H9 (cell line): Measurements from ENCODE around the gene AP2A2. TPM values are rescaled to one million over a fixed set of nuclear protein-coding genes. Genes with fewer than 3 reads are reported as not detected.

ENCODE experiments used
- DNase-seq: peaks from one replicate; pipeline ENCODE4 v3.0.0-alpha.2; 2017
- H2AFZ ChIP-seq: one replicate; pipeline ENCODE4 v1.6.1; 2013; ENCODE audit warnings: mild to moderate bottlenecking, low read length, control low read depth, moderate library complexity
- H2AK5ac ChIP-seq: 2 replicates; pipeline ENCODE4 v1.6.1; 2013; ENCODE audit warnings: low read length, control low read depth, mixed read lengths; ENCODE audit not compliant: insufficient read length
- H2BK120ac ChIP-seq: one replicate; pipeline ENCODE4 v1.6.1; 2013; ENCODE audit warnings: low read depth, mild to moderate bottlenecking, low read length, control low read depth, inconsistent platforms; ENCODE audit not compliant: poor library complexity, severe bottlenecking
- H2BK12ac ChIP-seq: 2 replicates; pipeline ENCODE4 v1.6.1; 2013; ENCODE audit warnings: low read length, control low read depth, mixed read lengths, low read depth; ENCODE audit not compliant: insufficient read length
- H2BK15ac ChIP-seq: 2 replicates; pipeline ENCODE4 v1.6.1; 2013; ENCODE audit warnings: low read depth, low read length, control low read depth
- H2BK20ac ChIP-seq: one replicate; pipeline ENCODE4 v1.6.1; 2013; ENCODE audit warnings: low read depth, mild to moderate bottlenecking, low read length, control low read depth, inconsistent platforms; ENCODE audit not compliant: poor library complexity, severe bottlenecking
- H2BK5ac ChIP-seq: 2 replicates; pipeline ENCODE4 v1.6.1; 2013; ENCODE audit warnings: low read length, control low read depth, mixed read lengths; ENCODE audit not compliant: insufficient read length
- H3K14ac ChIP-seq: 2 replicates; pipeline ENCODE4 v1.6.1; 2013; ENCODE audit warnings: low read length, control low read depth; ENCODE audit not compliant: insufficient read depth
- H3K18ac ChIP-seq: 2 replicates; pipeline ENCODE4 v1.6.1; 2013; ENCODE audit warnings: low read depth, mild to moderate bottlenecking, mixed read lengths, low read length, control low read depth; ENCODE audit not compliant: insufficient read length
- H3K23ac ChIP-seq: 2 replicates; pipeline ENCODE4 v1.6.1; 2013; ENCODE audit warnings: low read length, control low read depth, mixed read lengths, low read depth; ENCODE audit not compliant: insufficient read length
- H3K23me2 ChIP-seq: 2 replicates; pipeline ENCODE4 v1.6.1; 2013; ENCODE audit warnings: low read depth, mild to moderate bottlenecking, mixed read lengths, low read length, control low read depth; ENCODE audit not compliant: insufficient read length, poor library complexity, severe bottlenecking
- H3K27ac ChIP-seq: 2 replicates; pipeline ENCODE4 v1.5.1; 2013; ENCODE audit warnings: low read length, control low read depth, mixed read lengths, low read depth; ENCODE audit not compliant: insufficient read length
- H3K27me3 ChIP-seq: 2 replicates; pipeline ENCODE4 v1.6.1; 2013; ENCODE audit warnings: low read length, control low read depth, inconsistent platforms; ENCODE audit not compliant: insufficient read depth
- H3K4ac ChIP-seq: 2 replicates; pipeline ENCODE4 v1.6.1; 2013; ENCODE audit warnings: low read depth, mild to moderate bottlenecking, control low read depth, inconsistent platforms, low read length, moderate library complexity
- H3K4me1 ChIP-seq: 2 replicates; pipeline ENCODE4 v1.6.1; 2013; ENCODE audit warnings: low read length, control low read depth, inconsistent platforms; ENCODE audit not compliant: insufficient read depth
- H3K4me2 ChIP-seq: 2 replicates; pipeline ENCODE4 v1.6.1; 2013; ENCODE audit warnings: low read length, control low read depth, mixed read lengths; ENCODE audit not compliant: insufficient read length, insufficient read depth
- H3K56ac ChIP-seq: 2 replicates; pipeline ENCODE4 v1.6.1; 2013; ENCODE audit warnings: low read depth, mild to moderate bottlenecking, mixed read lengths, low read length, control low read depth; ENCODE audit not compliant: insufficient read length
- H3K79me1 ChIP-seq: 2 replicates; pipeline ENCODE4 v1.6.1; 2013; ENCODE audit warnings: low read depth, mild to moderate bottlenecking, moderate library complexity, low read length, control low read depth, inconsistent platforms; ENCODE audit not compliant: insufficient read depth, poor library complexity, severe bottlenecking
- H3K79me2 ChIP-seq: 2 replicates; pipeline ENCODE4 v1.6.1; 2013; ENCODE audit warnings: low read length, control low read depth, inconsistent platforms; ENCODE audit not compliant: insufficient read depth
- H3K9ac ChIP-seq: 2 replicates; pipeline ENCODE4 v1.6.1; 2013; ENCODE audit warnings: low read length, control low read depth, mixed read lengths; ENCODE audit not compliant: insufficient read length; ENCODE audit errors: extremely low read depth
- H3K9me3 ChIP-seq: one replicate; pipeline ENCODE4 v1.6.1; 2013; ENCODE audit warnings: low read depth, low read length, inconsistent platforms; ENCODE audit not compliant: control insufficient read depth
- H3T11ph ChIP-seq: one replicate; pipeline ENCODE4 v1.6.1; 2013; ENCODE audit warnings: mild to moderate bottlenecking, low read length, control low read depth, inconsistent platforms
- H4K20me1 ChIP-seq: one replicate; pipeline ENCODE4 v1.6.1; 2013; ENCODE audit not compliant: control insufficient read depth, insufficient read length, insufficient read depth
- H4K5ac ChIP-seq: 2 replicates; pipeline ENCODE4 v1.6.1; 2013; ENCODE audit warnings: low read depth, mild to moderate bottlenecking, mixed read lengths, low read length, control low read depth; ENCODE audit not compliant: insufficient read length
- H4K8ac ChIP-seq: replicated peaks from 2 replicates; pipeline ENCODE4 v1.6.1; 2013; ENCODE audit warnings: low read length, control low read depth, mixed read lengths, low read depth; ENCODE audit not compliant: insufficient read length
- H4K91ac ChIP-seq: 2 replicates; pipeline ENCODE4 v1.6.1; 2013; ENCODE audit warnings: low read depth, mild to moderate bottlenecking, moderate library complexity, mixed read lengths, low read length, control low read depth; ENCODE audit not compliant: insufficient read length
- H3K27ac Mint-ChIP-seq, 3 experiments: 2 replicates in 2 of 3; 3 replicates in 1 of 3; pipeline ENCODE4 v1.8.0; 2020 to 2021; ENCODE audit warnings: mixed read lengths in 3 of 3, mild to moderate bottlenecking in 1 of 3, moderate library complexity in 1 of 3
- H3K27me3 Mint-ChIP-seq: 2 replicates; pipeline ENCODE4 v1.8.0; 2021; ENCODE audit warnings: low read depth, mild to moderate bottlenecking, moderate library complexity, mixed read lengths
- H3K36me3 Mint-ChIP-seq, 3 experiments: 2 replicates in 2 of 3; 3 replicates in 1 of 3; pipeline ENCODE4 v1.8.0; 2020 to 2021; ENCODE audit warnings: low read depth in 3 of 3, mixed read lengths in 3 of 3; ENCODE audit not compliant: insufficient read depth in 1 of 3
- H3K4me1 Mint-ChIP-seq, 2 experiments: 2 replicates each; pipeline ENCODE4 v1.8.0; 2020; ENCODE audit warnings: mixed read lengths in 2 of 2
- H3K4me3 Mint-ChIP-seq, 2 experiments: 2 replicates in 1 of 2; 3 replicates in 1 of 2; pipeline ENCODE4 v1.8.0; 2020 to 2021; ENCODE audit warnings: mild to moderate bottlenecking in 2 of 2, mixed read lengths in 2 of 2, moderate library complexity in 1 of 2
- H3K9me3 Mint-ChIP-seq, 2 experiments: 2 replicates in 1 of 2; 3 replicates in 1 of 2; pipeline ENCODE4 v1.8.0; 2020; ENCODE audit warnings: mild to moderate bottlenecking in 2 of 2, mixed read lengths in 2 of 2, moderate library complexity in 1 of 2
- CTCF ChIP-seq: fragments of 200-600 bp; sonication (generic); conservative IDR thresholded peaks from 3 replicates; pipeline ENCODE4 v1.8.0; 2021; ENCODE audit warnings: antibody characterized with exemption, mild to moderate bottlenecking
- WGBS: extraction: QIAGEN DNeasy Blood & Tissue Kit; methylation state at CpG from one replicate; pipeline ENCODE4 v1.1.7; 2013; ENCODE audit warnings: missing lambda C conversion rate, low lambda C conversion rate, mixed read lengths; ENCODE audit not compliant: insufficient read length; ENCODE audit errors: extremely low coverage; 5-methylcytosine and 5-hydroxymethylcytosine counted together
- total RNA-seq: library from RNA; stranded (reverse); gene quantifications from 2 replicates; pipeline ENCODE4 v1.2.1, GENCODE V29; 2021

Gene AP2A2
- total RNA-seq, 1 experiment from 2014 or later = 53.7 TPM

GRCh38 chr11:968822-969221 is 43.2 kb downstream of the AP2A2 start:
- Histone ChIP-seq H3K4ac (no peak overlapping the region), H2BK20ac (no peak overlapping the region), H4K5ac (no peak overlapping the region), H3K4me2 (no peak overlapping the region), H3K4me1 (no peaks in the 10 kb centered on the region), H2AFZ (no peak overlapping the region), H3K14ac (no peak overlapping the region), H3K23me2 (no peaks in the 10 kb centered on the region), H2BK12ac (no peak overlapping the region), H3K27ac (no peak overlapping the region), H3K9ac (no peak overlapping the region), H4K20me1 (no peaks in the 10 kb centered on the region), H2BK120ac (no peak overlapping the region), H3K79me2 (no peaks in the 10 kb centered on the region), H4K91ac (no peak overlapping the region), H4K8ac (no peak overlapping the region), H2AK5ac (no peak overlapping the region), H2BK5ac (no peak overlapping the region), H3K79me1 (no peaks in the 10 kb centered on the region), H3K18ac (no peak overlapping the region), H2BK15ac (no peak overlapping the region), H3K9me3 (no peaks in the 10 kb centered on the region), H3K56ac (no peak overlapping the region), H3T11ph (no peak overlapping the region), H3K27me3 (no peaks in the 10 kb centered on the region), H3K23ac (no peak overlapping the region)
- WGBS = no CpG with 5 or more reads among the region's 14 CpGs
- H3K9me3 Mint-ChIP-seq = peaks cover 6 to 12% of the 10 kb centered on the region in 2 experiments; a peak in 3 of 5 replicates
- no peaks in the 10 kb centered on the region for H3K4me1 Mint-ChIP-seq
- no peak for DNase-seq
- no peaks in the 10 kb centered on the region for H3K27me3 Mint-ChIP-seq
- H3K27ac Mint-ChIP-seq = peak overlapping the region; percentile 49 to 76 (median 68); a peak in 4 of 7 replicates
- no peak for TF ChIP-seq CTCF
- H3K36me3 Mint-ChIP-seq = peaks cover 16 to 67% (median 63%) of the 10 kb centered on the region in 3 experiments
- no peak overlapping the region for H3K4me3 Mint-ChIP-seq
